ENCODE results near the gene STOML3. TPM values are rescaled to one million over a fixed set of nuclear protein-coding genes. Genes with fewer than 3 reads are reported as not detected.
A peak's percentile ranks its signal among the peaks of the same experiment; 100 is the strongest.

Gene STOML3
- total RNA-seq, 1 donor from 2014 or later = 0.18 TPM

- no peak for TF ChIP-seq CTCF (IDR thresholded peaks at IDR 0.05; ENCODE audit: unreplicated experiment)
- peak overlapping the region; percentile 98 for H3K4me3 Mint-ChIP-seq (ENCODE audit: unreplicated experiment)
- H3K27ac Mint-ChIP-seq (ENCODE audit: unreplicated experiment) = peak overlapping the region; percentile 82
- peaks cover 2% of the 10 kb centered on the region for H3K27me3 Mint-ChIP-seq (ENCODE audit: unreplicated experiment)
- no peaks in the 10 kb centered on the region for H3K9me3 Mint-ChIP-seq (ENCODE audit: unreplicated experiment)
- DNase-seq (ENCODE audit: low spot score) = no peak
- no peaks in the 10 kb centered on the region for H3K36me3 Mint-ChIP-seq (ENCODE audit: low read depth, unreplicated experiment)
- H3K4me1 Mint-ChIP-seq (ENCODE audit: unreplicated experiment) = peaks cover 33% of the 10 kb centered on the region
These were observed 46.8 kb upstream of the STOML3 start for GRCh38 chr13:39037410-39037879.

GRCh38 chr13:39036212-39036611, 45.6 kb upstream of the STOML3 start:
- H3K27me3 Mint-ChIP-seq (ENCODE audit: unreplicated experiment) = peaks cover 2% of the 10 kb centered on the region
- TF ChIP-seq CTCF (IDR thresholded peaks at IDR 0.05; ENCODE audit: unreplicated experiment) = no peak
- peak overlapping the region; percentile 97 for H3K4me3 Mint-ChIP-seq (ENCODE audit: unreplicated experiment)
- H3K9me3 Mint-ChIP-seq (ENCODE audit: unreplicated experiment) = no peaks in the 10 kb centered on the region
- no peaks in the 10 kb centered on the region for H3K36me3 Mint-ChIP-seq (ENCODE audit: low read depth, unreplicated experiment)
- H3K27ac Mint-ChIP-seq (ENCODE audit: unreplicated experiment) = peak overlapping the region; percentile 82
- peaks cover 33% of the 10 kb centered on the region for H3K4me1 Mint-ChIP-seq (ENCODE audit: unreplicated experiment)
- no peak for DNase-seq (ENCODE audit: low spot score)

GRCh38 chr13:39035799-39036198, 45.2 kb upstream of the STOML3 start:
- peaks cover 33% of the 10 kb centered on the region for H3K4me1 Mint-ChIP-seq (ENCODE audit: unreplicated experiment)
- no peak for DNase-seq (ENCODE audit: low spot score)
- peak overlapping the region; percentile 82 for H3K27ac Mint-ChIP-seq (ENCODE audit: unreplicated experiment)

GRCh38 chr13:39035204-39035603, 44.6 kb upstream of the STOML3 start:
- no peak for DNase-seq (ENCODE audit: low spot score)
- Mint-ChIP-seq H3K4me1 (ENCODE audit: unreplicated experiment) (peaks cover 33% of the 10 kb centered on the region), H3K27ac (ENCODE audit: unreplicated experiment) (peak overlapping the region; percentile 82), H3K36me3 (ENCODE audit: low read depth, unreplicated experiment) (no peaks in the 10 kb centered on the region), H3K9me3 (ENCODE audit: unreplicated experiment) (no peaks in the 10 kb centered on the region), H3K27me3 (ENCODE audit: unreplicated experiment) (peaks cover 2% of the 10 kb centered on the region), H3K4me3 (ENCODE audit: unreplicated experiment) (peak overlapping the region; percentile 97)
- TF ChIP-seq CTCF (IDR thresholded peaks at IDR 0.05; ENCODE audit: unreplicated experiment) = no peak

More at GRCh38 chr13:39035799-39036198, 45.2 kb upstream of the STOML3 start:
- no peak for TF ChIP-seq CTCF (IDR thresholded peaks at IDR 0.05; ENCODE audit: unreplicated experiment)
- Mint-ChIP-seq H3K27me3 (ENCODE audit: unreplicated experiment) (peaks cover 2% of the 10 kb centered on the region), H3K9me3 (ENCODE audit: unreplicated experiment) (no peaks in the 10 kb centered on the region), H3K4me3 (ENCODE audit: unreplicated experiment) (peak overlapping the region; percentile 97), H3K36me3 (ENCODE audit: low read depth, unreplicated experiment) (no peaks in the 10 kb centered on the region)

- peaks cover 2% of the 10 kb centered on the region for H3K27me3 Mint-ChIP-seq (ENCODE audit: unreplicated experiment)
- no peaks in the 10 kb centered on the region for H3K9me3 Mint-ChIP-seq (ENCODE audit: unreplicated experiment)
- no peak for TF ChIP-seq CTCF (IDR thresholded peaks at IDR 0.05; ENCODE audit: unreplicated experiment)
- H3K4me1 Mint-ChIP-seq (ENCODE audit: unreplicated experiment) = peaks cover 30% of the 10 kb centered on the region
- H3K36me3 Mint-ChIP-seq (ENCODE audit: low read depth, unreplicated experiment) = no peaks in the 10 kb centered on the region
- no peak for DNase-seq (ENCODE audit: low spot score)
- no peak overlapping the region for H3K4me3 Mint-ChIP-seq (ENCODE audit: unreplicated experiment)
- peak overlapping the region; percentile 74 for H3K27ac Mint-ChIP-seq (ENCODE audit: unreplicated experiment)
These were observed 43.5 kb upstream of the STOML3 start for GRCh38 chr13:39034085-39034484.
